SJCRH30 (cell line): ENCODE data around the gene MVB12B. TPM values are rescaled to one million over a fixed set of nuclear protein-coding genes. Genes with fewer than 3 reads are reported as not detected.

Experiments used
- DNase-seq, 2 experiments: peaks; one replicate each; pipeline ENCODE4 v3.0.0-alpha.2; 2015 to 2020
- H3K27ac ChIP-seq: fragments of 250-450 bp; sonication (Bioruptor Pico); 2 replicates; pipeline ENCODE4 v1.5.1; 2020; ENCODE audit warnings: mild to moderate bottlenecking, moderate library complexity
- H3K27me3 ChIP-seq: fragments of 250-450 bp; sonication (Bioruptor Pico); 2 replicates; pipeline ENCODE4 v1.5.1; 2020; ENCODE audit warnings: mild to moderate bottlenecking, moderate library complexity
- H3K36me3 ChIP-seq: fragments of 250-450 bp; sonication (Bioruptor Pico); 2 replicates; pipeline ENCODE4 v1.5.1; 2020; ENCODE audit warnings: mild to moderate bottlenecking, moderate library complexity
- H3K4me1 ChIP-seq: fragments of 250-450 bp; sonication (Bioruptor Pico); 2 replicates; pipeline ENCODE4 v1.5.1; 2020; ENCODE audit warnings: mild to moderate bottlenecking, moderate library complexity
- H3K4me3 ChIP-seq: fragments of 250-450 bp; sonication (Bioruptor Pico); 2 replicates; pipeline ENCODE4 v1.5.1; 2020; ENCODE audit warnings: mild to moderate bottlenecking, moderate library complexity
- H3K9me3 ChIP-seq: fragments of 250-450 bp; sonication (Bioruptor Pico); replicated peaks from 2 replicates; pipeline ENCODE4 v1.5.1; 2020; ENCODE audit warnings: mild to moderate bottlenecking, moderate library complexity
- total RNA-seq: library from RNA; depleted of rRNA; stranded (reverse); fragments of >200 nt; shearing (Covaris generic); gene quantifications from 2 replicates; pipeline ENCODE4 v1.2.3, GENCODE V29; 2014

MVB12B gene
- total RNA-seq, 1 experiment from 2014 or later: 21.9 TPM

GRCh38 chr9:126297661-126298060, 29.0 kb upstream of the MVB12B start:
- Histone ChIP-seq H3K36me3 (no peaks in the 10 kb centered on the region), H3K27me3 (no peaks in the 10 kb centered on the region), H3K9me3 (no peaks in the 10 kb centered on the region), H3K4me1 (peaks cover 12% of the 10 kb centered on the region), H3K4me3 (peak overlapping the region; percentile 54), H3K27ac (peak overlapping the region; percentile 56)
- peak; percentile 34 to 44 for DNase-seq

GRCh38 chr9:126298063-126298801, 28.4 kb upstream of the MVB12B start:
- DNase-seq: peak; percentile 78 to 81
- Histone ChIP-seq H3K4me1 (peaks cover 13% of the 10 kb centered on the region), H3K36me3 (no peaks in the 10 kb centered on the region), H3K27ac (peak overlapping the region; percentile 56), H3K4me3 (peak overlapping the region; percentile 54), H3K27me3 (no peaks in the 10 kb centered on the region), H3K9me3 (no peaks in the 10 kb centered on the region)

- H3K4me3 ChIP-seq: no peak overlapping the region
- no peak overlapping the region for H3K27ac ChIP-seq
- no peak for DNase-seq
Observed at GRCh38 chr9:126299706-126300276, 26.8 kb upstream of the MVB12B start.

GRCh38 chr9:126301196-126301595, 25.4 kb upstream of the MVB12B start:
- no peak for DNase-seq
- H3K27ac ChIP-seq: no peak overlapping the region
- H3K27me3 ChIP-seq: no peaks in the 10 kb centered on the region
- no peak overlapping the region for H3K4me3 ChIP-seq
- no peaks in the 10 kb centered on the region for H3K9me3 ChIP-seq
- peaks cover 16% of the 10 kb centered on the region for H3K4me1 ChIP-seq
- H3K36me3 ChIP-seq: no peaks in the 10 kb centered on the region

More at GRCh38 chr9:126299706-126300276, 26.8 kb upstream of the MVB12B start:
- Histone ChIP-seq H3K36me3 (no peaks in the 10 kb centered on the region), H3K9me3 (no peaks in the 10 kb centered on the region), H3K4me1 (peaks cover 16% of the 10 kb centered on the region), H3K27me3 (no peaks in the 10 kb centered on the region)

- Histone ChIP-seq H3K4me1 (peaks cover 23% of the 10 kb centered on the region), H3K27me3 (no peaks in the 10 kb centered on the region), H3K27ac (no peak overlapping the region), H3K4me3 (no peak overlapping the region), H3K36me3 (no peaks in the 10 kb centered on the region), H3K9me3 (no peaks in the 10 kb centered on the region)
- DNase-seq: peak; percentile 77 to 89
Observed at GRCh38 chr9:126301985-126302603, 24.5 kb upstream of the MVB12B start.

- H3K27ac ChIP-seq: no peak overlapping the region
- H3K4me3 ChIP-seq: no peak overlapping the region
- no peak for DNase-seq
- peaks cover 22% of the 10 kb centered on the region for H3K4me1 ChIP-seq
- H3K9me3 ChIP-seq: no peaks in the 10 kb centered on the region
- no peaks in the 10 kb centered on the region for H3K27me3 ChIP-seq
- no peaks in the 10 kb centered on the region for H3K36me3 ChIP-seq
Observed at GRCh38 chr9:126302730-126303129, 23.9 kb upstream of the MVB12B start.

- peak in 1 of 2 experiments; percentile 43 for DNase-seq
- Histone ChIP-seq H3K4me1 (peaks cover 24% of the 10 kb centered on the region), H3K36me3 (no peaks in the 10 kb centered on the region), H3K4me3 (no peak overlapping the region), H3K27ac (no peak overlapping the region), H3K9me3 (no peaks in the 10 kb centered on the region), H3K27me3 (no peaks in the 10 kb centered on the region)
Observed at GRCh38 chr9:126303488-126303887, 23.1 kb upstream of the MVB12B start.

GRCh38 chr9:126304207-126304970, 22.2 kb upstream of the MVB12B start:
- H3K4me1 ChIP-seq: peaks cover 20% of the 10 kb centered on the region
- H3K9me3 ChIP-seq: no peaks in the 10 kb centered on the region
- no peak overlapping the region for H3K27ac ChIP-seq
- H3K27me3 ChIP-seq: no peaks in the 10 kb centered on the region
- no peak for DNase-seq
- no peak overlapping the region for H3K4me3 ChIP-seq
- H3K36me3 ChIP-seq: no peaks in the 10 kb centered on the region

- no peaks in the 10 kb centered on the region for H3K9me3 ChIP-seq
- H3K4me3 ChIP-seq: no peak overlapping the region
- no peak overlapping the region for H3K27ac ChIP-seq
- no peaks in the 10 kb centered on the region for H3K36me3 ChIP-seq
- DNase-seq: no peak
- no peaks in the 10 kb centered on the region for H3K27me3 ChIP-seq
- H3K4me1 ChIP-seq: peaks cover 23% of the 10 kb centered on the region
Observed at GRCh38 chr9:126304971-126305320, 21.7 kb upstream of the MVB12B start.

- no peak overlapping the region for H3K4me3 ChIP-seq
- no peak overlapping the region; the same call in 1 of the 2 replicates for H3K27ac ChIP-seq
- H3K4me1 ChIP-seq: peaks cover 23% of the 10 kb centered on the region
- no peaks in the 10 kb centered on the region for H3K36me3 ChIP-seq
- no peaks in the 10 kb centered on the region for H3K27me3 ChIP-seq
- DNase-seq: no peak
- no peaks in the 10 kb centered on the region for H3K9me3 ChIP-seq
Observed at GRCh38 chr9:126306071-126306647, 20.5 kb upstream of the MVB12B start.

GRCh38 chr9:126307322-126308061, 19.1 kb upstream of the MVB12B start:
- H3K4me3 ChIP-seq: peak overlapping the region; percentile 14; the same call in 1 of the 2 replicates
- H3K36me3 ChIP-seq: no peaks in the 10 kb centered on the region
- DNase-seq: peak; percentile 73 to 75
- H3K4me1 ChIP-seq: peaks cover 23% of the 10 kb centered on the region
- H3K9me3 ChIP-seq: no peaks in the 10 kb centered on the region
- no peaks in the 10 kb centered on the region for H3K27me3 ChIP-seq
- peak overlapping the region; percentile 56 for H3K27ac ChIP-seq

GRCh38 chr9:126309427-126310189, 17.0 kb upstream of the MVB12B start:
- no peak for DNase-seq
- Histone ChIP-seq H3K36me3 (no peaks in the 10 kb centered on the region), H3K4me1 (peaks cover 20% of the 10 kb centered on the region), H3K9me3 (no peaks in the 10 kb centered on the region), H3K27ac (no peak overlapping the region), H3K27me3 (no peaks in the 10 kb centered on the region), H3K4me3 (no peak overlapping the region)
